EL (cell line): Measurements from ENCODE around the gene EPS15.
A peak's percentile ranks its signal among the peaks of the same experiment; 100 is the strongest.
"Not testable (repeated sequence)": the region's sequence is repeated elsewhere in the genome, so short reads cannot be mapped to it uniquely, and the experiment has no call there.

ENCODE experiments used
- DNase-seq: peaks from one replicate; pipeline ENCODE4 v3.0.0-alpha.2; 2016

The EPS15 gene

DNA sequence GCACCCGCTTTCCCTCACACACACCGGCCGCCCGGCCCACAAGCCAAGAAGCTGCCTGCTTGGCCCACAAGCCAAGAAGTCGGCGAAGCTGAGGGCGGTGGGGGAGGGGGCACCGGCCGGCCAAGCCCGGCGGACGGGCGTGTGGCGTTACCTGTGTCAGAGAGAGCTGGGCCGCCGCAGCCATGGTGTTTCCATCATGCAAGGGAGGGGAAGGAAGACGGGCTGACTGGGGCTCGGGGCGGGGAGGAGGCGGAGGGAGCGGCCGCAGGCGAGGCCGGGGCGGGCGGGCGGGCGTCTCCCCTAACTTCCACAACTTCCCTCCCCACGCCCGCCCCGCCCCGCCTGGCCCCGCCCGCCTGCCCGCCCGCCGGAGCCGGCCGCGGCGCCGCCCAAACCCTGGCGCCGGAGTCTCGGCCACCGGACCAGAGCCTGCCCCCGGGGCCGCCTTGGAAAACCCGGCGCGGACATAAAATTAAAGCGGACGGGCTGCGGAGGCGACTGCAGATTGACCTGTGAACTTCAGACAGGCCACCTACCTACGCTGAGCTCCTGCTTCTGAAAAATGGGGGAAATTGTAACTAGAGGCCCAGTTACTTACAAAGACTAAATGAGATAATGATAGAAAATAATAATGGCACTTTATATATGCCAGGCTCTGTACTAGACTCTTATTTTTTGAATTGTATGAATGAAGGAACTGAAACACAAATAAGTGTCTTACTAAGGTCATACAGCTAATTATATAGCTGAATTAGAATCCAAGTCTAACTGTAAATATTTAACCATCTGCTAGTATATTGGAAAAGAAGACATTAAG is at the start of gene EPS15:
TSS of gene EPS15 (minus strand) at position 219 of the 817 bp plus-strand sequence. CDS start at position 184, 35 bp downstream.
- peak; percentile 85 for DNase-seq

GRCh38 chr1:51568231-51568935 is 49.3 kb upstream of the EPS15 start:
- DNase-seq: no peak

DNA sequence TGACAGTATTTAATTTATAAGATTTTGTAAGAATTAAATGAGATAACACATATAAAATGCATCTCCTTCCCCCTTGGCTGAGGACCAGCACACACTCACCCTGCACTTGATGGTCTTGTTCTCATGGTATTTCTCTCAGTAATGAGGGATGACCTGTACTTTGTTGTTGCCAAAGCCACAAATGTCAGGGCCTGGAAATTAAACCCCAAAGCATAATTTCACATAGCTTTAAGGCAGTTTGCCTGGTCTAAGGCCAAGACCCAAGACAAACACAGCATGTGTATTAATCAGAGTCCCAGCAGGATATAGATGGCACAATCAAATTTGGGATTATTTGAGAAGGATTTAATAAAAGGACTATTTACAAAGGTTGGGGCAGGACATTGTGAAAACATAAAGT is 48.6 kb upstream of the EPS15 start:
- DNase-seq: peak; percentile 95

- DNase-seq: no peak
These were observed 47.2 kb upstream of the EPS15 start for GRCh38 chr1:51566260-51566659.

GRCh38 chr1:51565009-51565408 is 45.9 kb upstream of the EPS15 start:
- DNase-seq: no peak

- peak; percentile 73 for DNase-seq
These were observed 45.1 kb upstream of the EPS15 start for GRCh38 chr1:51564124-51564523.

GRCh38 chr1:51561702-51562101 is 42.6 kb upstream of the EPS15 start:
- no peak for DNase-seq

DNA sequence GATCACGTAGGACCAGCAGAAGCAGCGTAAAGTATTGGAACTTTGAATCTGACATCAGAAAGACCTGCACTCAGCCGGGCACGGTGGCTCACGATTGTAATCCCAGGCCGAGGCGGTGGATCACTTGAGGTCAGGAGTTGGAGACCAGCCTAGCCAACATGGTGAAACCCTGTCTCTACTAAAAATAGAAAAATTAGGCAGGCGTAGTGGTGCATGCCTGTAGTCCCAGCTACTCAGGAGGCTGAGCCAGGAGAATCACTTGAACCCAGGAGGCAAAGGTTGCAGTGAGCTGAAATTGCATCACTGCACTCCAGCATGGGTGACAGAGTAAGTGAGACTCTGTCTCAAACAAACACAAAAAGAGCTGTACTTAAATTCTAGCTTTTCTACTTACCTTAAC is 41.8 kb upstream of the EPS15 start:
- not testable (repeated sequence) for DNase-seq

- no peak for DNase-seq
These were observed 41.0 kb upstream of the EPS15 start for GRCh38 chr1:51560034-51560433.

- DNase-seq: no peak
These were observed 40.4 kb upstream of the EPS15 start for GRCh38 chr1:51559501-51559900.

DNA sequence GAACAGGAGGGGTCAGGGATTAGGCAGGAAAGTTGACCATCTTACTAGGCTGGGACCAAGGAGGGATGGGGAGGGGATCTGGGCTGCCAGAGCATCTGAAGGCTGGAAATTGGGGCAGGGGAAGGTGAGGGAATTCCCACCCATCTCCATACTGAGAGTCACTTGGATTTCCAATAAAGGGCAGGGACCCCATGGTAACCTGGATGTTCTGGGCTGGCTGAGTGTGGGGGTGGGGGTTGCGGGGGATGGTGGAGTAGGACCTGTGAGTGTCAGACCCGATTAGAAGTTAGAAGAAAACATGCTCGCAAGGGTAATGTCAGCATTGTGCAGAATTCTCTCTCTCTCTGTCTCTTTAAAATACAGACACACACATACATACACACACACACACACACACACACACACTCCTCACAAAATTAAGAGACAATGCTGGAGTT is 40.0 kb upstream of the EPS15 start:
- DNase-seq: no peak

- DNase-seq: peak; percentile 98
These were observed 39.4 kb upstream of the EPS15 start for GRCh38 chr1:51558375-51558924.

DNA sequence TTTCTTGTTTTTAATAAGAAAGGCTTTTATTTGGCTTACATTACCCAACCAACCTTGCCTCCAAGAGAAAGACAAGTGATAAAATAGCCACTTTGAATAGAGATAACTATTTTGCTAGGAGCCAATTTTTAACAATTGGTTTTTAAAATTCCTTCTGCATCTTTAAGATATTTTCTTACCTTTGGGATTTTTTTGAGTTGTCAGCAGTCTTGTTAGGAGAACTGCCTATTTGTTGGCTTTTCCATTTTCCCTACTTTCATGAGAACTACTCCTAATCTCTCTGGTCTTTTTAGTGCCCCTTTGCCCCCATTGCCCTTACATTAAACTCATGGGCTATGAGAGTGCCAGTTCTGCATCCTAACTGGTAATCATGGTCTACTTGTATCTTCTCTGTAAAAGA is 38.1 kb upstream of the EPS15 start:
- DNase-seq: no peak

- peak; percentile 43 for DNase-seq
These were observed 37.0 kb upstream of the EPS15 start for GRCh38 chr1:51555866-51556619.

GRCh38 chr1:51553911-51554310 is 34.8 kb upstream of the EPS15 start:
- DNase-seq: no peak

GRCh38 chr1:51552929-51553807 is 34.1 kb upstream of the EPS15 start:
- DNase-seq: no peak

DNA sequence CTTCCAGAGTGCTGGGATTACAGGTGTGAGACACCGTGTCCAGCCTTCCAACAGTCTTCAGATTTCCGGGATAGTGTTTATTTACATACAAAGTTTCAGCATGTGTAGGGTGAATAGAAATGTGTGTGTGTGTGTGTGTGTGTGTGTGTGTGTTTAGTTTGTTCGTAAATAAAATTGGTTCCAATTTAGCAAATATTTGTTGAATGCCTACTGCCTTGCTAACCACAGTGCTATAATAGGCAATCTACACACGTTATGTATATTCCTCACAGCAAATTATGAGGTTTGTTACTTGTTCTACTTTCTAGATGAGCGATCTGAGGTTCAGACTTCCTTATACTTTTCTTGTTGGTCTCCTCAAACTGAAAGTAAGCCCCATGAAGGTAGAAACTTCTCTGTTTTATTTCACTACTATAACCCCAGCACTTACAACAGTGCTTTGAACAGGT is 32.8 kb upstream of the EPS15 start:
- no peak for DNase-seq

DNA sequence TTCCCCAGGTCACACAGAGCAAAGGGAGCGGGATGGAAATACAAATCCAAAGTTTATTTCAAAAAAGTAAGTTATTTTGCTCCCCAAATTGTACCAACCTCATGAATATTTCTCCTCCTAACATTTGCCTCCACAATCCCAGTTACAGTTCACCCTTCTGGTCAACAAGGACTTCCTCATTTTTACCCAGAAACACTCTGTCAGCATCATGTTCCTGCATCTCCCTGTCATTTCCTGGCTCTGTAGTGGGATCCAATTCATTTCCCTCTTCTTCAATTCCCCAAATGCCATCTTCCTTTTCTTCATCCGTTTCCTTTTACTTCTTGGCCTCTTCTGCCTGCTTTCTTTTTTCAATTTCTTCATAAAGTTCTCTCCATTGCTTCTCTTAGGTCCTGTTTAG is 32.0 kb upstream of the EPS15 start:
- no peak for DNase-seq

DNA sequence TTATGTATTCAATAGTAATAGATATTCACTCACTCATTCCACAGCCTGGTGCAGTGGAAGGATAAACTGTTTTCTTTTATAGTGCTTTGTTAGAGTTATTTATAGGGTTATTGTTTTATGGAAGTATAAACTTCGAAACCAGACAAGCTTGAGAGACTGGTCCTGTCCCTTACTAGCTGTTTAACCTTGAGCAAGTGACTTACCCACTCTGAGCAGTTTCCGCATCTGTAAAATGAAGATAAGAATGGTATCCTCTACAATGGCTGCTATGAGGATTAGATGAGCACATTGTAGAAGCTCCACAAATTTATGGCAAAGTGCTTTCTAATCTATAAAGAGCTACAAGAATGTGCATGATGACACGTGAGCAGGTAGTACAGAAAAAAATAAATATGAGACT is 30.8 kb upstream of the EPS15 start:
- no peak for DNase-seq

GRCh38 chr1:51549016-51549619 is 30.1 kb upstream of the EPS15 start:
- DNase-seq: peak; percentile 54

DNA sequence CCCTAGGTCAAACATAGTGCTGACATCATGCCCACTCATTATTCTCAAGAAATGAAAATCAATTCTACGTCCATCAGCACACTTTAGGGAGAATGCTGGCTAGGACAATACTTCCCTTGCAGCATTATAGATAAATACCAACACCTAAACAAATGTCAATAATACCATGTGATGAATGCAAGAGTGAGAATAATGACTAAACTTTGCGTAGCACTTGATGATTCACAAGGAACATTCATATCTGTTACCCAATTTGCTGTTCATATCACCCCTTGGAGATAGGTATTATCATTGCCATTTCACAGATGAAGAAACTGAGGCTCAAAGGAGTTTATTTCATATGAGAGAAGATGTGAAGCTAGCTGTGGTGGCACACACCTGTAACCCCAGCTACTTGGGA is 24.8 kb upstream of the EPS15 start:
- no peak for DNase-seq
